ENCODE results near the gene PLEKHF1.

PLEKHF1 gene

GRCh38 chr19:29655648-29656335 lies 9.5 kb upstream of the PLEKHF1 start:
- Histone ChIP-seq H3K36me3 (ENCODE audit: control insufficient read depth in 1 of 2, insufficient read depth in 2 of 2, low read length in 2 of 2) (no peaks in the 10 kb centered on the region), H3K4me3 (ENCODE audit: low read depth in 1 of 2, low read length in 2 of 2) (no peak overlapping the region), H3K4me1 (ENCODE audit: control insufficient read depth in 1 of 2, insufficient read depth in 2 of 2, low read length in 2 of 2) (peaks cover 0 to 12% of the 10 kb centered on the region in 2 donors), H3K9me3 (ENCODE audit: control insufficient read depth in 1 of 2, low read length in 2 of 2) (peaks cover 0 to 2% of the 10 kb centered on the region in 2 donors), H3K27ac (ENCODE audit: low read length) (no peak overlapping the region), H3K27me3 (ENCODE audit: low read depth, low read length) (no peaks in the 10 kb centered on the region)

GRCh38 chr19:29658221-29658991 lies 6.9 kb upstream of the PLEKHF1 start:
- H3K9me3 ChIP-seq (ENCODE audit: control insufficient read depth in 1 of 2, low read length in 2 of 2), result peaks cover 0 to 2% of the 10 kb centered on the region in 2 donors
- no peak overlapping the region for H3K27ac ChIP-seq (ENCODE audit: low read length)
- H3K36me3 ChIP-seq (ENCODE audit: control insufficient read depth in 1 of 2, insufficient read depth in 2 of 2, low read length in 2 of 2), result peaks cover 0 to 3% of the 10 kb centered on the region in 2 donors
- H3K4me3 ChIP-seq (ENCODE audit: low read depth in 1 of 2, low read length in 2 of 2), result no peak overlapping the region
- H3K4me1 ChIP-seq (ENCODE audit: control insufficient read depth in 1 of 2, insufficient read depth in 2 of 2, low read length in 2 of 2), result peaks cover 7 to 26% of the 10 kb centered on the region in 2 donors
- no peaks in the 10 kb centered on the region for H3K27me3 ChIP-seq (ENCODE audit: low read depth, low read length)

DNA sequence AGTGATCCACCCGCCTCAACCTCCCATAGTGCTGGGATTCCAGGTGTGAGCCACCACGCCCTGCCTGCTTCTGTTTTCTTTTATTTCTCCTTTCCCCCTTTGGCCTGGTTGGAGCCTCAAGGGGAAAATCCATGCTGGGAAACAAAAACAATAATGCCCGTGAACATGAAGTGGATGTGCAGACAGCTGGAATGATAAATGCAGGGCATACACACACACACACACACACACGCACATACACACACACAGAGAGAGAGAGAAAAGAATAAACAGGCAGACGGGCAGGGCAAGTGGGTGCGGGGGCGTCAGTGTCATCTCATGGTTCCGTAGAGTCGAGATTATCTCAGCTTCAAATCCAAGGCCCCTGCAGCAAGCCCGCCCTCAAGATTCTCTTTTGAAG lies 4.4 kb upstream of the PLEKHF1 start:
- Histone ChIP-seq H3K27ac (ENCODE audit: low read length) (no peak overlapping the region), H3K4me1 (ENCODE audit: control insufficient read depth in 1 of 2, insufficient read depth in 2 of 2, low read length in 2 of 2) (peaks cover 8 to 40% of the 10 kb centered on the region in 2 donors), H3K9me3 (ENCODE audit: control insufficient read depth in 1 of 2, low read length in 2 of 2) (no peaks in the 10 kb centered on the region)

DNA sequence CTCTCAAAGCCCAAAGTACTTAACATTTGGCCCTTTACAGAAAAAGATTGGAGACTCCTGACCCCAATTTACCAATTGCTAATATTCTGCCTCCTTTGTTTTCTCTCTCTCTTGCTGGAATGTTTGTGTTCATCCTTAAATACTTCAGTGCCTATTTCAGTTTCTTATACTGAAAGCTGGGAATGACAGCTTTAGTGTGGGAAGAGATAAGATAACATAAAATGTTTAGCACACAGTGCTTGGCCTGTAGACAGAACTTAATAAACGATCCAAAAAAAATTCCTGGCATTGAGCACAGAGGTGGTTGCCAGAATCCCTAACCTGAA lies 3.0 kb upstream of the PLEKHF1 start:
- H3K4me1 ChIP-seq (ENCODE audit: control insufficient read depth in 1 of 2, insufficient read depth in 2 of 2, low read length in 2 of 2), result peaks cover 11 to 46% of the 10 kb centered on the region in 2 donors
- H3K27ac ChIP-seq (ENCODE audit: low read length), result peak overlapping the region; percentile 82
- no peaks in the 10 kb centered on the region for H3K9me3 ChIP-seq (ENCODE audit: control insufficient read depth in 1 of 2, low read length in 2 of 2)
- peaks cover 0 to 3% of the 10 kb centered on the region in 2 donors for H3K36me3 ChIP-seq (ENCODE audit: control insufficient read depth in 1 of 2, insufficient read depth in 2 of 2, low read length in 2 of 2)
- peak overlapping the region in 1 of 2 donors; percentile 20 for H3K4me3 ChIP-seq (ENCODE audit: low read depth in 1 of 2, low read length in 2 of 2)
- H3K27me3 ChIP-seq (ENCODE audit: low read depth, low read length), result no peaks in the 10 kb centered on the region

More for the DNA sequence above, 4.4 kb upstream of the PLEKHF1 start:
- peaks cover 0 to 3% of the 10 kb centered on the region in 2 donors for H3K36me3 ChIP-seq (ENCODE audit: control insufficient read depth in 1 of 2, insufficient read depth in 2 of 2, low read length in 2 of 2)
- no peaks in the 10 kb centered on the region for H3K27me3 ChIP-seq (ENCODE audit: low read depth, low read length)
- H3K4me3 ChIP-seq (ENCODE audit: low read depth in 1 of 2, low read length in 2 of 2), result no peak overlapping the region

DNA sequence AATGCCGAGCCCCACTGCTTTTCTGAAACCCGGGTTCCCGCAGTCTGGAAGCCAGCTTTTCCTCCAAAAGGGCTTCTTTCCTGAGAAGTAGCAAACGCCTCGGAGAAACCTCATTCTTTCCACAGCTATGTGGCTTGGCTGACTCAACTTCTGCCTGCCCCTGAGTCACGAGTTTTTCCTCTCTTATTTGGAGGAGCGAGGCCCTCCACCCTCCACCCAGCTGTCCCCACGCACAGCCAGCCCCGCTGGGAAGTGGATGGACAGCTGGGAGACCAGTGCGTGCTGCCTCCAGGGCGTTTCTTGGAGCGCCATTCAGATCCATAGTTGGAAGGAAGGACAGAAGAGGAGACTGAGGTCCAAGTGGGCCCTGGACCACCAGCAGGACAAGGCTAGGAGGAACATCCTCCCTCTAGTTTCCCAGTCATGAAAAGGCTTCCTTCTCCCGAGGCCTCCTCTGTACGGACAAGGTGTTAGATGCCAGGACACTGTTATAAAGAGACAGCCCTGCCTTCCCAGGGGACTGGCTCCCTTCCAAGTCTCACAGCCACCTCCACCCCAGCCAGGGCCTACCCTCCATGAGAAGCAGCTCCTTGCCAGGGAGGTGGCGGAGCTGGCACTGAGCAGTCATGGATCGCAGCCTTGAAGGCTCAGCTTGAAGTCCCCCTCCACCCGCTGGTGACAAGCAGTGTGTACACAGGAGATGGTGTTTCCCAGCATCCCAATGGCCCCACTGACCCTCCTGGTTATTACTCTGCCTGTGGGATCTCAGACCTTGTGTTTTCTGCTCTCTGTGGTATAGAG lies 2.5 kb upstream of the PLEKHF1 start:
- peaks cover 11 to 49% of the 10 kb centered on the region in 2 donors for H3K4me1 ChIP-seq (ENCODE audit: control insufficient read depth in 1 of 2, insufficient read depth in 2 of 2, low read length in 2 of 2)

GRCh38 chr19:29663861-29664752 lies 1.2 kb upstream of the PLEKHF1 start:
- H3K27ac ChIP-seq (ENCODE audit: low read length), result no peak overlapping the region
- no peaks in the 10 kb centered on the region for H3K9me3 ChIP-seq (ENCODE audit: control insufficient read depth in 1 of 2, low read length in 2 of 2)
- peaks cover 0 to 3% of the 10 kb centered on the region in 2 donors for H3K36me3 ChIP-seq (ENCODE audit: control insufficient read depth in 1 of 2, insufficient read depth in 2 of 2, low read length in 2 of 2)
- H3K4me1 ChIP-seq (ENCODE audit: control insufficient read depth in 1 of 2, insufficient read depth in 2 of 2, low read length in 2 of 2), result peaks cover 11 to 52% of the 10 kb centered on the region in 2 donors
- H3K27me3 ChIP-seq (ENCODE audit: low read depth, low read length), result no peaks in the 10 kb centered on the region
- H3K4me3 ChIP-seq (ENCODE audit: low read depth in 1 of 2, low read length in 2 of 2), result no peak overlapping the region

More for the DNA sequence above, 2.5 kb upstream of the PLEKHF1 start:
- Histone ChIP-seq H3K4me3 (ENCODE audit: low read depth in 1 of 2, low read length in 2 of 2) (peak overlapping the region in 1 of 2 donors; percentile 20), H3K27ac (ENCODE audit: low read length) (peak overlapping the region; percentile 82), H3K27me3 (ENCODE audit: low read depth, low read length) (no peaks in the 10 kb centered on the region), H3K36me3 (ENCODE audit: control insufficient read depth in 1 of 2, insufficient read depth in 2 of 2, low read length in 2 of 2) (peaks cover 0 to 3% of the 10 kb centered on the region in 2 donors), H3K9me3 (ENCODE audit: control insufficient read depth in 1 of 2, low read length in 2 of 2) (no peaks in the 10 kb centered on the region)

DNA sequence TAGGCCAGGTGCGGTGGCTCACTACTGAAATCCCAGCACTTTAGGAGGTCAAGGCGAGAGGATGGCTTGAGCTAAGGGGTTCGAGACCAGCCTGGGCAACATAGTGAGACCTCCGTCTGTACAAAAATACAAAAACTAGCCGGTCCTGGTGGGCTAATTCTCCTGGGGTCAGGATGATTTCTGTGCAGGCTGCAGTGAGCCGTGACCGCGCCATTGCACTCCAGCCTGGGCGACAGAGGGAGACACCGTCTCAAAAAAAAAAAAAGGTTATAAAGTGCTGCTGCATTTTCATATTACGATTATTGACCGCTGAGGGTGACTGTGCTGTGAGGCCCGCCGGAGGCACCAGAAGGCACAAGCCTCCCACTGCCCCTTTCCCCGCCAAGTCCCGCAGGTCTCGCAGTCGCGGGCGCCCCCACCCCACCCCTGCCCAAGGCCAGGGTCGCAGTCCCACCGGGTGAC lies 477 bp upstream of the PLEKHF1 start:
- H3K9me3 ChIP-seq (ENCODE audit: control insufficient read depth in 1 of 2, low read length in 2 of 2), result no peaks in the 10 kb centered on the region
- no peak overlapping the region for H3K27ac ChIP-seq (ENCODE audit: low read length)
- peaks cover 11 to 52% of the 10 kb centered on the region in 2 donors for H3K4me1 ChIP-seq (ENCODE audit: control insufficient read depth in 1 of 2, insufficient read depth in 2 of 2, low read length in 2 of 2)
- H3K36me3 ChIP-seq (ENCODE audit: control insufficient read depth in 1 of 2, insufficient read depth in 2 of 2, low read length in 2 of 2), result peaks cover 0 to 3% of the 10 kb centered on the region in 2 donors
- no peaks in the 10 kb centered on the region for H3K27me3 ChIP-seq (ENCODE audit: low read depth, low read length)
- peak overlapping the region; percentile 37 to 82 for H3K4me3 ChIP-seq (ENCODE audit: low read depth in 1 of 2, low read length in 2 of 2)

- H3K4me1 ChIP-seq (ENCODE audit: control insufficient read depth in 1 of 2, insufficient read depth in 2 of 2, low read length in 2 of 2), result peaks cover 11 to 47% of the 10 kb centered on the region in 2 donors
- no peaks in the 10 kb centered on the region for H3K27me3 ChIP-seq (ENCODE audit: low read depth, low read length)
- H3K27ac ChIP-seq (ENCODE audit: low read length), result peak overlapping the region; percentile 88
- H3K4me3 ChIP-seq (ENCODE audit: low read depth in 1 of 2, low read length in 2 of 2), result peak overlapping the region; percentile 64 to 82
- H3K36me3 ChIP-seq (ENCODE audit: control insufficient read depth in 1 of 2, insufficient read depth in 2 of 2, low read length in 2 of 2), result peaks cover 0 to 3% of the 10 kb centered on the region in 2 donors
- H3K9me3 ChIP-seq (ENCODE audit: control insufficient read depth in 1 of 2, low read length in 2 of 2), result no peaks in the 10 kb centered on the region
Measured at GRCh38 chr19:29665826-29666577, 741 bp downstream of the PLEKHF1 start.

DNA sequence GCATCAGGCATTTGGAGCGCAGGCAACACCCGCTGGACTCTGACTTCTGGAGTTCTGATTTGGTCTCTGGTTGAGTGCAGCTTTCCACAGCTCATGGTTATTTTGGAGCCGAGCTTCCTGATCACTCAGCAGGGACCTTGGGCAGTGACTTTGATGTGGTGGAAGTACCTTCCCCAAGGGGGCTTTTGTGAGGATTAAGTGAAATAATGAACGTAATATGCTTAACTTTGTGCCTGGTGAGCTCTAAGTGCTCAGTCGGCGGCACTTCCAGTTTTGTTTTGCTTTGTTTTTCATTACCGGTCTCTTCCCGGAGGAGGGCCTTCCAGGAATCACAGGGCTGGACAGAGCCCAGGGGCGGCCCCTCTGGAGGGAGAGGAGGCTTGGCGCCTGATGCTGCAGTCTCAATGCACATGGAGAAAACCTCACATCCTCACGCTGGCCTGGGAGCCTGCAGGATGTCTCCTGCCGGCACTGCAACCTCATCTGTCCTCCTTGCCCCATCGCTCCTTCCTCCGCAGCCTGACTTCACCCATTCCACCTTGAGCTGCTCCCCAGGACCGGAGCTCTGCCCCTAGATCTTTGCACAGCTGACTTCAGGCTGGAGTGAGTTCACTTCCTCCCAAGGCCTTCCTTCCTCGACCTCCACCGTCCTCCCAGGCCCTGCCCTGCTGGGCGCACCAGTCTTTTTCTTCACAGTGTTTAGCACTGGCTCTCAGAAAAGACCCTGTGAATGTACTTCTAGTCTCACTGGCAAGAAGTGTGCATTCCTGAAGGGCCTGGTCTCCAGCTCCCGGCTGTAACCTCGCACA lies 1.5 kb downstream of the PLEKHF1 start:
- no peaks in the 10 kb centered on the region for H3K9me3 ChIP-seq (ENCODE audit: control insufficient read depth in 1 of 2, low read length in 2 of 2)
- H3K27ac ChIP-seq (ENCODE audit: low read length), result peak overlapping the region; percentile 88
- H3K27me3 ChIP-seq (ENCODE audit: low read depth, low read length), result no peaks in the 10 kb centered on the region
- H3K4me1 ChIP-seq (ENCODE audit: control insufficient read depth in 1 of 2, insufficient read depth in 2 of 2, low read length in 2 of 2), result peaks cover 13 to 46% of the 10 kb centered on the region in 2 donors
- H3K36me3 ChIP-seq (ENCODE audit: control insufficient read depth in 1 of 2, insufficient read depth in 2 of 2, low read length in 2 of 2), result peaks cover 0 to 3% of the 10 kb centered on the region in 2 donors
- H3K4me3 ChIP-seq (ENCODE audit: low read depth in 1 of 2, low read length in 2 of 2), result peak overlapping the region; percentile 64 to 82

Data from muscle layer of duodenum (tissue), 2 donors.